CD4-positive, alpha-beta T cell treated with Interleukin-17A for 4 hours (primary cell): Measurements from ENCODE around the gene NMD3.

Experiments
- DNase-seq: peaks from one replicate; pipeline ENCODE4 v3.0.0-alpha.2; 2020; ENCODE audit warnings: mixed read lengths

NMD3 gene

DNA sequence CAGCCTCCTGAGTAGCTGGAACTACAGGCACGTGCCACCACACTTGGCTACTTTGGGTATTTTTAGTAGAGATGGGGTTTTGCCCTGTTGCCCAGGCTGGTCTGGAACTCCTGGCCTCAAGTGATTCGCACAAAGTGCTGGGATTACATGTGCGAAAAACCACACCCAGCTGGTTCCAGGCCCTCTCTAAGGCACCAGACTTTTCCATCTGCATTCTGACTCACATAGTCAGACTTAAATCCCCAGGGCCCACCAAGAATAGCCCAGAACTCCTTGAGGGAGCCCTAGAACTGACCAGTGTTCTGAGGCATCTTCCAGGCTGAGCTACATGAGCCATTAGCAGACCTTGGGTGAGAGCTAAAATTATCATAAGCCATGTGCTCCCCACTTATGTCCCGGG, 68.1 kb downstream of the NMD3 start:
- no peak for DNase-seq

DNA sequence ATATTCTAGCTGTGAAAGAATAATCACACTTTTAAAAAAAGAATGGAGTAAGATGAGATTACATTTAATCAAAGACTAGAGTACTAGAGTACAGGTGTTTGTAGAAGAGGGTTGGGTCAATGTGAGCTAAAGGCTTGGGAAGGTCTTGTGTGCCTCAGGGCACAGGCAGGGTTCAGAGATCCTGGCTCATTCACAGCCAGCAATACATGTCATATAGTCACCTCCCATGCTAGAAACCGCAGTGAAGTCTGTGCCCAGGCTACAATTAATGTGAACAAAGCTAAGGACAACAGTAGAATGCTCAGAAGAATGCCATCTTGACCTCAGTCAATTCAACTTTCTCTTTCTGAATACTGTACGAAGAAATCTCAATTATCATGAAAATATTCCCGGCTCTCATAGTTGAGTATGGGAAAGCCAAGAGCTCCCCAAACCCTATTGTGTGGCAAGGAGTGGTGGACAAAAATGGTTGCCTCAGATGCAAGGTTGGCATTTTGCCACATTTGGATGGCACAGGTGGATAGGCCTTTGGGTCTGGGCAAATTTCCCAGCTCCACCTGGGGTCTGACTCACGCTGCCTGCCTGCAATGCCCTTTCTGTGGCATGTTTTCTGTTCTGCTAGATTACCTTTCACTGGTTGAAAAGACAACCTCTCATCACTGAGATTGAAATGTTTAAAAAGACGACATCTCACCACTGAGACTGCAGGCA, 70.2 kb downstream of the NMD3 start:
- DNase-seq = no peak

DNA sequence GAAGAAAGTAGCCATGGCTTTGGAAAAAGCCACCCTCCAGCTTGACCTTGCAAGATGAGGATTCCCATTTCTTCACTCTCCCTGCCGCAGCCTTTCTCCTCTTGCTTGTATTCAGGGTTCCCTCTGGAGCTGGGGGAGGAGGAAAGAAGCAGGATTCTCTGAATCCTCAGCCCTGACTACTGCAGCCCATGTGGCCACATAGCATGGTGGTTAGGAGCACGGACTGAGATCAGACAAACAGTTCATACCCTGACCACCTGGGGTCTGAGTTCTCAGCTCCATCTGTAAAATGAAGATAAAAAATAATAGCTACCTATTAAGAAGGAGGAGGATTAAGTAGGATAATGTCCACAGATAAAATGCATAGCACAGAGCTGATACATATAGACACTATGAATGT, 72.3 kb downstream of the NMD3 start:
- DNase-seq = no peak

DNA sequence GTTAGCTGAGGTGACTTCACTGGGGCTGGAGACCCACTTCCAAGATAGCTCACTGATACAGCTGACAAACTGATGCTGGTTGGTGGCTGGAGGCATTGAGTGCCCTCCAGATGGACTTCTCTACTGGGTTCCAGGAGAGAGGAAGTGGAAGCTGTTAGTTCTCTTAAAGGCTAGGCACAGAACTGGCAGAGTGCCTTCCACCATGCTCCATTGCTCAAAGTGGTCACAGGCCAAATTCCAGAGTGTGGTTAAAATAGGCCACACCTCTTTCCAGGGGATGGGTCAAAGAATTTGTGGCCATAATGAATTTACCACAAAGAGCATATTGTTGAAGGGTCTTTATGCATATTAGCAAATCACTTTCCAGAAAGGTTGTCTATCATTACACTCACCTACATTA, 74.2 kb downstream of the NMD3 start:
- DNase-seq = no peak

DNA sequence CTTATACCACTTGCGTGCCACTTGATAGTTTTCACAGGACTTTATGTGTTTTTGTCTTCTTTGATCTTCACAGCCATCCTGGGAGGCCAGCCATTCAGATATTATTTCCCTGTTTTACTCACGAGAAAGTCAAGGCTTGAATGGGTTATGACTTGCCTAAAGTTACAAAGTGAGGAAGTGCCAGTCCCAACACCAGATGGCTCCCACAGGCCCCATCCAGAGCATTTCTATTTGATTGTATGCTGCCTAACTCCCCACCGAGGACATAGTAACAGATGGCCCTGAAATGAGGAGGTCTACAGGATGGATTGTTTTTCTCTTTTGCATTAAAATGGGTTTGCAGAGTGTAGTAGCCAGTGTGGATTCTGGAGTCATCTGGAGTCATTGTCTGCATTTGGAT, 75.7 kb downstream of the NMD3 start:
- no peak for DNase-seq
